ENCODE data around the gene FILIP1. TPM values are rescaled to one million over a fixed set of nuclear protein-coding genes. Genes with fewer than 3 reads are reported as not detected.

Gene FILIP1
- total and polyA plus RNA-seq, 2 of the 4 experiments (the other 2 are of a cell fraction), result under 0.01 to 0.03 TPM

DNA sequence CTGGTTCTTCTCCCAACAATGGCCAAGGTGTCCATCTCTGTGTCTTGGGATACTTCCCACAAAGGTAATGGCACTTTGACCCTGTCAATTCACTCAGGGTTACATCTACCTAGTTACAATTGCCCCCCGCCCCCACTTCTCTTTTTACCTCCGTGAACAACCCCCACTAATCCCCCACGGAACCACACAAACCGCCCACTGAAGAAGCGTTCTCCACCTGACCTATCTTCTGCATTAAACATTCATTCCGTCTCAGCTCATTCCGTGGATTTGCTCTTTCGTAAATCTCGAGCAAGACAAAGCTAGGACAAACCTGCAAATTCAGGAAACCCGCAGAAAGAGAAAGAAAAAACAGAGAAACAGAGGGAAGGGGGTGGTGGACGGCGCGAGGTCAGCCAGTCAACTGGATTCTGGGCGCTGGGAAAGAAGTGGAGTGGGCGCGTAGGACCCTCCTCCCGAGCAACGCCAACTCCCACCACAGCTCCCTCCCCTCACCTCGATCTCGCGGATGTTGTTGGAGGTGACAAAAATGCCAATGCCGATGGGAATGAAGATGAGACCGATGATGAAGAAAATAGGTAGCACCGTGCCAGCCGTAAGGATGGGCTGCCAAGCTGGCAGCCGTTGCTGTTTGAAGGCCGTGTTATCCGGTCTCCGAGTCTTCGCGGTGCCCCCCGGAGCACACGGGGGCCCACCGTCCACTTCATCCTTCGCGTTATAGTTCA lies 209.5 kb downstream of the FILIP1 start:
- H2AFZ ChIP-seq (replicated peaks; ENCODE audit: low read length, poor library complexity), result peak overlapping the region; percentile 89
- CTCF ChIA-PET, result interaction anchor here (1.7 kb wide), 1 partner anchor 17 kb away, joined by 4 read pairs; no protein-coding TSS in a partner anchor
- H4K5ac ChIP-seq (ENCODE audit: low read depth, low read length), result peak overlapping the region; percentile 72
- POLR2A ChIA-PET (ENCODE audit: unreplicated experiment), result interaction anchor here (0.6 kb wide), 1 partner anchor 219 kb away, joined by 3 read pairs; no protein-coding TSS in a partner anchor
- BruUV-seq (replicated peaks), result no TSS peak
- ATAC-seq (ENCODE audit: low read depth) (peak; percentile 28), DNase-seq (peak; percentile 23)
- H3K14ac ChIP-seq (replicated peaks; ENCODE audit: low read depth, low read length), result peak overlapping the region; percentile 98
- peak overlapping the region; percentile 93; the same call in 2 of the 3 replicates for H2BK15ac ChIP-seq (ENCODE audit: low read depth, low read length)
- H3K27me3 ChIP-seq (ENCODE audit: control insufficient read depth, insufficient read depth, low read length), result no peaks in the 10 kb centered on the region
- H2AK5ac ChIP-seq (ENCODE audit: low read depth, low read length), result peak overlapping the region; percentile 91
- peaks cover 23% of the 10 kb centered on the region for H4K20me1 ChIP-seq (ENCODE audit: insufficient read depth, low read length)
- H3K36me3 ChIP-seq (ENCODE audit: control insufficient read depth, insufficient read depth, low read length), result no peaks in the 10 kb centered on the region
- WGBS, 2 experiments (ENCODE audit: extremely low coverage in 2 of 2, insufficient read length in 1 of 2), result 0% methylated on average over 11 of the region's 36 CpGs; no CpG with 5 or more reads in 1 of the 2 experiments
- in situ Hi-C loops (cut with MboI; ENCODE audit: low sequenced_read_pairs) (no loop called here), intact Hi-C loops (cut with micrococcal nuclease) (loop anchor here (5.0 to 10.0 kb wide), 2 partner anchors 243 to 471 kb away; no protein-coding TSS in a partner anchor), dilution Hi-C loops (cut with HindIII; ENCODE audit: low sequenced_read_pairs, unreplicated experiment) (no loop called here)
- peak overlapping the region; percentile 96 for H3K9ac ChIP-seq (ENCODE audit: low read depth, low read length)
- peak overlapping the region; percentile 70 to 88 for H4K8ac ChIP-seq (ENCODE audit: low read depth in 2 of 2, low read length in 2 of 2)
- no peaks in the 10 kb centered on the region for H3K9me1 ChIP-seq (ENCODE audit: insufficient read depth, low read length)
- H3K4me2 ChIP-seq (ENCODE audit: low read depth, low read length), result peak overlapping the region; percentile 99
- H3K4ac ChIP-seq (ENCODE audit: low read depth, low read length), result peak overlapping the region; percentile 98
- H3K18ac ChIP-seq (ENCODE audit: low read depth, low read length), result peak overlapping the region; percentile 80
- peak overlapping the region; percentile 97 for H2AK9ac ChIP-seq (replicated peaks; ENCODE audit: low read depth, low read length, poor library complexity)
- H3K4me1 ChIP-seq (ENCODE audit: control insufficient read depth, insufficient read depth, low read length), result no peaks in the 10 kb centered on the region
- H2BK120ac ChIP-seq (ENCODE audit: low read depth, low read length), result peak overlapping the region; percentile 77
- H3K9me3 ChIP-seq (ENCODE audit: control insufficient read depth, insufficient read depth, low read length), result no peaks in the 10 kb centered on the region
- H4K91ac ChIP-seq (ENCODE audit: insufficient read depth, low read depth, low read length), result peak overlapping the region; percentile 75
- peak overlapping the region; percentile 98 for H3K23ac ChIP-seq (ENCODE audit: low read depth, low read length)
- H2BK20ac ChIP-seq (ENCODE audit: low read depth, low read length), result no peak overlapping the region
- H3K27ac ChIP-seq (ENCODE audit: insufficient read depth, low read length), result peak overlapping the region; percentile 95
- H2BK5ac ChIP-seq (ENCODE audit: low read depth, low read length, poor library complexity, severe bottlenecking), result peak overlapping the region; percentile 95
- peak overlapping the region; percentile 88 for H3K56ac ChIP-seq (ENCODE audit: extremely low read depth, insufficient read depth, low read length)
- peaks cover 0 to 9% of the 10 kb centered on the region in 2 experiments; a peak in 2 of 4 replicates for H3K79me1 ChIP-seq (ENCODE audit: low read depth in 1 of 2, low read length in 2 of 2)
- H3K4me3 ChIP-seq (ENCODE audit: insufficient read depth, low read depth, low read length), result peak overlapping the region; percentile 95
- TF ChIP-seq MAFK (IDR thresholded peaks at IDR 0.05; ENCODE audit: low read depth, low read length) (no peak), SMC3 (IDR thresholded peaks at IDR 0.05; ENCODE audit: low read depth, low read length) (no peak), RAD21 (IDR thresholded peaks at IDR 0.05; ENCODE audit: low read length) (no peak), FOS (IDR thresholded peaks at IDR 0.05; ENCODE audit: low read depth, low read length) (no peak), BHLHE40 (IDR thresholded peaks at IDR 0.05; ENCODE audit: low read depth, low read length) (no peak), CHD1 (IDR thresholded peaks at IDR 0.05; ENCODE audit: low read depth, low read length) (no peak), POLR2A (IDR thresholded peaks at IDR 0.05; ENCODE audit: low read depth, low read length) (no peak), MAZ (IDR thresholded peaks at IDR 0.05; ENCODE audit: borderline replicate concordance, low read depth, low read length) (no peak), RCOR1 (IDR thresholded peaks at IDR 0.05; ENCODE audit: insufficient replicate concordance, low read length) (no peak), RFX5 (IDR thresholded peaks at IDR 0.05; ENCODE audit: low read depth, low read length) (no peak), CEBPB (IDR thresholded peaks at IDR 0.05; ENCODE audit: low read depth, low read length) (no peak), NFE2L2 (IDR thresholded peaks at IDR 0.05; ENCODE audit: low read depth, low read length) (no peak), MXI1 (IDR thresholded peaks at IDR 0.05; ENCODE audit: borderline replicate concordance, low read depth, low read length) (no peak)
- TF ChIP-seq, protein P1, sequence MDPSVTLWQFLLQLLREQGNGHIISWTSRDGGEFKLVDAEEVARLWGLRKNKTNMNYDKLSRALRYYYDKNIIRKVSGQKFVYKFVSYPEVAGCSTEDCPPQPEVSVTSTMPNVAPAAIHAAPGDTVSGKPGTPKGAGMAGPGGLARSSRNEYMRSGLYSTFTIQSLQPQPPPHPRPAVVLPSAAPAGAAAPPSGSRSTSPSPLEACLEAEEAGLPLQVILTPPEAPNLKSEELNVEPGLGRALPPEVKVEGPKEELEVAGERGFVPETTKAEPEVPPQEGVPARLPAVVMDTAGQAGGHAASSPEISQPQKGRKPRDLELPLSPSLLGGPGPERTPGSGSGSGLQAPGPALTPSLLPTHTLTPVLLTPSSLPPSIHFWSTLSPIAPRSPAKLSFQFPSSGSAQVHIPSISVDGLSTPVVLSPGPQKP (IDR thresholded peaks at IDR 0.05; ENCODE audit: borderline replicate concordance, low read depth, low read length), result no peak
- TF ChIP-seq, protein P2, sequence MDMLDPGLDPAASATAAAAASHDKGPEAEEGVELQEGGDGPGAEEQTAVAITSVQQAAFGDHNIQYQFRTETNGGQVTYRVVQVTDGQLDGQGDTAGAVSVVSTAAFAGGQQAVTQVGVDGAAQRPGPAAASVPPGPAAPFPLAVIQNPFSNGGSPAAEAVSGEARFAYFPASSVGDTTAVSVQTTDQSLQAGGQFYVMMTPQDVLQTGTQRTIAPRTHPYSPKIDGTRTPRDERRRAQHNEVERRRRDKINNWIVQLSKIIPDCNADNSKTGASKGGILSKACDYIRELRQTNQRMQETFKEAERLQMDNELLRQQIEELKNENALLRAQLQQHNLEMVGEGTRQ (IDR thresholded peaks at IDR 0.05; ENCODE audit: low read depth, low read length), result no peak

All from IMR-90 (cell line).